H1 (cell line): ENCODE data around the gene HOXC13. TPM values are rescaled to one million over a fixed set of nuclear protein-coding genes. Genes with fewer than 3 reads are reported as not detected.

Experiments
- CTCF ChIA-PET: fragments of 300-600 bp; sonication (Branson Sonifier 250); formaldehyde crosslinking; loops from one replicate; lab custom pipeline; 2021; ENCODE audit not compliant: partially characterized antibody; lab: Charles Lee
- POLR2A ChIA-PET: fragments of 300-600 bp; sonication (Branson Sonifier 250); formaldehyde crosslinking; loops from one replicate; lab custom pipeline; 2021; ENCODE audit warnings: inconsistent platforms; ENCODE audit not compliant: partially characterized antibody; lab: Charles Lee
- DNase-seq, 2 experiments: peaks; one replicate each; pipeline versions ENCODE4 v3.0.0 to v3.0.0-alpha.2; 2010 to 2022; ENCODE audit warnings: low spot score in 2 of 2, low read depth in 1 of 2, mixed read lengths in 1 of 2
- FAIRE-seq: peaks from 2 replicates; lab custom pipeline; 2011; peaks lifted over from hg19 to GRCh38; lab: Jason Lieb, UNC
- H2AFZ ChIP-seq: 2 replicates; pipeline ENCODE4 v1.8.1; 2012; ENCODE audit warnings: low read length, inconsistent platforms
- H2AK5ac ChIP-seq: 2 replicates; pipeline ENCODE4 v1.6.1; 2013; ENCODE audit warnings: low read depth, low read length
- H2BK120ac ChIP-seq: replicated peaks from 2 replicates; pipeline ENCODE3; 2013; ENCODE audit warnings: low read depth, low read length, inconsistent platforms
- H2BK12ac ChIP-seq: 2 replicates; pipeline ENCODE4 v1.6.1; 2013; ENCODE audit warnings: low read depth, low read length
- H2BK15ac ChIP-seq: 2 replicates; pipeline ENCODE4 v1.6.1; 2013; ENCODE audit warnings: low read length
- H2BK20ac ChIP-seq: 2 replicates; pipeline ENCODE4 v1.6.1; 2013; ENCODE audit warnings: low read length
- H2BK5ac ChIP-seq: 2 replicates; pipeline ENCODE4 v1.6.1; 2013; ENCODE audit warnings: low read depth, low read length
- H3K14ac ChIP-seq: 2 replicates; pipeline ENCODE4 v1.6.1; 2013; ENCODE audit warnings: inconsistent platforms; ENCODE audit not compliant: insufficient read length
- H3K18ac ChIP-seq: 2 replicates; pipeline ENCODE4 v1.6.1; 2013; ENCODE audit warnings: low read length; ENCODE audit errors: extremely low read depth
- H3K23ac ChIP-seq: 2 replicates; pipeline ENCODE4 v1.6.1; 2013; ENCODE audit warnings: inconsistent platforms; ENCODE audit not compliant: insufficient read length
- H3K23me2 ChIP-seq: 2 replicates; pipeline ENCODE4 v1.6.1; 2013; ENCODE audit warnings: low read depth, low read length
- H3K27ac ChIP-seq: 2 replicates; pipeline ENCODE4 v1.6.1; 2011; ENCODE audit warnings: low read depth, low read length, inconsistent platforms
- H3K27me3 ChIP-seq, 4 experiments: replicated peaks in 1 of 4; 1 replicate in 1 of 4; 2 replicates in 3 of 4; pipeline versions ENCODE4 v1.6.1 to v1.8.1; 2011 to 2013; ENCODE audit warnings: low read length in 3 of 4, mild to moderate bottlenecking in 3 of 4, inconsistent platforms in 2 of 4, mixed read lengths in 2 of 4, moderate library complexity in 1 of 4; ENCODE audit not compliant: control insufficient read depth in 3 of 4, insufficient read depth in 3 of 4; ENCODE audit errors: extremely low read depth in 1 of 4
- H3K36me3 ChIP-seq, 4 experiments: 2 replicates each; pipeline versions ENCODE4 v1.6.1 to v1.8.1; 2011 to 2013; ENCODE audit warnings: mild to moderate bottlenecking in 4 of 4, low read length in 3 of 4, moderate library complexity in 2 of 4, control low read depth in 1 of 4, inconsistent platforms in 1 of 4; ENCODE audit not compliant: insufficient read depth in 4 of 4, control insufficient read depth in 2 of 4
- H3K4ac ChIP-seq: replicated peaks from 2 replicates; pipeline ENCODE3; 2013; ENCODE audit warnings: low read length, low read depth, mixed read lengths, inconsistent platforms; ENCODE audit not compliant: insufficient read length
- H3K4me1 ChIP-seq, 4 experiments: replicated peaks in 1 of 4; 1 replicate in 1 of 4; 2 replicates in 3 of 4; pipeline versions ENCODE4 v1.6.1 to v1.8.1; 2011 to 2013; ENCODE audit warnings: low read length in 3 of 4, inconsistent platforms in 2 of 4, mixed read lengths in 1 of 4; ENCODE audit not compliant: insufficient read depth in 4 of 4, control insufficient read depth in 3 of 4
- H3K4me2 ChIP-seq, 2 experiments: 2 replicates each; pipeline versions ENCODE4 v1.6.1 to v1.8.1; 2011 to 2013; ENCODE audit warnings: low read depth in 2 of 2, low read length in 2 of 2, control low read depth in 1 of 2, inconsistent platforms in 1 of 2, mild to moderate bottlenecking in 1 of 2; ENCODE audit not compliant: insufficient read depth in 1 of 2
- H3K4me3 ChIP-seq, 4 experiments: fragments of 200-600, 300-600 bp in 1 of 4; sonication (generic), shearing (Covaris generic), sonication (Bioruptor Twin) in 1 of 4; 2 replicates each; pipeline versions ENCODE4 v1.5.1 to v1.8.1; 2011 to 2016; ENCODE audit warnings: low read length in 4 of 4, low read depth in 3 of 4, control low read depth in 2 of 4, inconsistent platforms in 2 of 4, mild to moderate bottlenecking in 2 of 4, mixed read lengths in 1 of 4, moderate library complexity in 1 of 4; ENCODE audit not compliant: insufficient read depth in 2 of 4; ENCODE audit errors: extremely low read depth in 1 of 4
- H3K56ac ChIP-seq: replicated peaks from 2 replicates; pipeline ENCODE3; 2013; ENCODE audit warnings: low read depth, mild to moderate bottlenecking, mixed read lengths, low read length, inconsistent platforms; ENCODE audit not compliant: insufficient read length
- H3K79me1 ChIP-seq: 2 replicates; pipeline ENCODE4 v1.6.1; 2013; ENCODE audit warnings: low read depth, low read length, control low read depth
- H3K79me2 ChIP-seq, 2 experiments: 2 replicates each; pipeline versions ENCODE4 v1.6.1 to v1.8.1; 2012 to 2013; ENCODE audit warnings: low read length in 2 of 2, mild to moderate bottlenecking in 2 of 2, inconsistent platforms in 1 of 2; ENCODE audit not compliant: insufficient read depth in 2 of 2, control insufficient read depth in 1 of 2
- H3K9ac ChIP-seq, 4 experiments: replicated peaks in 1 of 4; 1 replicate in 1 of 4; 2 replicates in 3 of 4; pipeline versions ENCODE4 v1.6.1 to v1.8.1; 2011 to 2013; ENCODE audit warnings: low read depth in 3 of 4, low read length in 3 of 4, control low read depth in 2 of 4, mild to moderate bottlenecking in 2 of 4, moderate library complexity in 2 of 4, inconsistent platforms in 1 of 4; ENCODE audit errors: extremely low read depth in 1 of 4
- H3K9me3 ChIP-seq, 2 experiments: 2 replicates each; pipeline versions ENCODE4 v1.6.1 to v1.8.1; 2012 to 2013; ENCODE audit warnings: mild to moderate bottlenecking in 2 of 2, moderate library complexity in 2 of 2, control low read depth in 1 of 2, inconsistent platforms in 1 of 2, low read depth in 1 of 2, low read length in 1 of 2, mixed read lengths in 1 of 2; ENCODE audit not compliant: insufficient read depth in 2 of 2
- H4K20me1 ChIP-seq, 2 experiments: replicated peaks in 1 of 2; 2 replicates each; pipeline versions ENCODE3 to v1.8.1; 2011 to 2013; ENCODE audit warnings: inconsistent platforms in 2 of 2, low read length in 2 of 2, mild to moderate bottlenecking in 1 of 2; ENCODE audit not compliant: insufficient read depth in 2 of 2, control insufficient read depth in 1 of 2
- H4K5ac ChIP-seq: 2 replicates; pipeline ENCODE4 v1.6.1; 2013; ENCODE audit warnings: low read length, low read depth, mixed read lengths, inconsistent platforms; ENCODE audit not compliant: insufficient read length
- H4K8ac ChIP-seq: 2 replicates; pipeline ENCODE4 v1.8.0; 2013; ENCODE audit warnings: mild to moderate bottlenecking, moderate library complexity, low read length, inconsistent platforms; ENCODE audit not compliant: insufficient read depth; ENCODE audit errors: extremely low read depth
- H4K91ac ChIP-seq: replicated peaks from 2 replicates; pipeline ENCODE3; 2013; ENCODE audit warnings: low read length, mixed read lengths, inconsistent platforms; ENCODE audit not compliant: insufficient read length
- EZH2 ChIP-seq: fragments of 200-600 bp; sonication (generic); IDR thresholded peaks from 2 replicates; pipeline ENCODE4 v1.7.1; 2012; ENCODE audit warnings: low read depth, mild to moderate bottlenecking, moderate library complexity, low read length, inconsistent platforms; ENCODE audit not compliant: severe bottlenecking
- KDM4A ChIP-seq: IDR thresholded peaks from one replicate; pipeline ENCODE4 v1.7.1; 2012; ENCODE audit warnings: low read depth, mild to moderate bottlenecking, moderate library complexity, low read length, inconsistent platforms; ENCODE audit not compliant: severe bottlenecking
- NANOG ChIP-seq: IDR thresholded peaks from 2 replicates; pipeline ENCODE4 v1.6.1; 2011; ENCODE audit warnings: low read length, low read depth, mild to moderate bottlenecking, inconsistent platforms; ENCODE audit not compliant: insufficient read depth, poor library complexity, severe bottlenecking
- RNF2 ChIP-seq: fragments of 200-900, 300-1000 bp; sonication (generic); IDR thresholded peaks from 2 replicates; pipeline ENCODE4 v1.7.1; 2016; ENCODE audit warnings: borderline replicate concordance, low read depth, mild to moderate bottlenecking, antibody characterized with exemption, low read length; ENCODE audit not compliant: poor library complexity, severe bottlenecking; ENCODE audit errors: missing control alignments
- RXRA ChIP-seq: IDR thresholded peaks from 2 replicates; pipeline ENCODE4 v1.6.1; 2011; ENCODE audit warnings: low read depth, mild to moderate bottlenecking, low read length, moderate library complexity; ENCODE audit not compliant: insufficient read depth
- WGBS, 2 experiments: shearing (Covaris generic) in 1 of 2; methylation state at CpG; one replicate each; pipeline versions ENCODE4 v1.1.6 to v1.1.7; 2013 to 2015; ENCODE audit warnings: low lambda C conversion rate in 2 of 2, mixed read lengths in 2 of 2, inconsistent platforms in 1 of 2, low coverage in 1 of 2, missing lambda C conversion rate in 1 of 2; ENCODE audit not compliant: insufficient replicate concordance in 2 of 2, insufficient coverage in 1 of 2, insufficient read length in 1 of 2; ENCODE audit errors: extremely low coverage in 1 of 2, missing lambda C conversion rate in 1 of 2; 5-methylcytosine and 5-hydroxymethylcytosine counted together
- polyA plus RNA-seq, 7 experiments: library from polyadenylated mRNA; depleted of rRNA in 3 of 7; stranded (reverse) in 5 of 7; unstranded in 2 of 7; fragments of >200 nt in 5 of 7; fragments of 200-250 nt in 2 of 7; gene quantifications; 1 replicate in 5 of 7; 2 replicates in 1 of 7; 4 replicates in 1 of 7; pipeline versions ENCODE4 v1.2.1 to v1.2.3, GENCODE V29; 2011 to 2013; ENCODE audit warnings: missing spikeins in 2 of 7, mixed read lengths in 2 of 7
- total RNA-seq: library from RNA; stranded (reverse); fragmentation: NEBNext Ultra II Directional; extraction: Animal tissue kit (Norgen Biotek cat#: 25700); gene quantifications from 2 replicates; pipeline ENCODE4 v1.2.1, GENCODE V29; 2021

HOXC13 gene
- total and polyA plus RNA-seq, 2 of the 8 experiments (the other 6 are each of a cell fraction or from before 2014, with no cell fraction given), result 0.02 TPM; not detected in 1

- Histone ChIP-seq H3K23ac (no peak overlapping the region), H3K79me2 (no peaks in the 10 kb centered on the region), H4K20me1 (peaks cover 21 to 31% of the 10 kb centered on the region in 2 experiments), H2BK5ac (no peak overlapping the region), H3K4ac (no peak overlapping the region), H2BK20ac (no peak overlapping the region), H3K4me2 (no peak overlapping the region), H3K23me2 (no peaks in the 10 kb centered on the region; the same call in 1 of the 2 replicates), H3K4me3 (no peak overlapping the region), H3K79me1 (no peaks in the 10 kb centered on the region), H3K36me3 (peaks cover 0 to 8% (median 0%) of the 10 kb centered on the region in 4 experiments; a peak in 1 of 8 replicates), H2BK15ac (no peak overlapping the region), H2BK120ac (no peak overlapping the region), H3K56ac (no peak overlapping the region), H3K14ac (no peak overlapping the region), H4K5ac (no peak overlapping the region), H3K27ac (no peak overlapping the region), H4K8ac (no peak overlapping the region), H2BK12ac (no peak overlapping the region), H3K4me1 (peaks cover 0 to 6% (median 3%) of the 10 kb centered on the region in 4 experiments; a peak in 4 of 7 replicates), H3K9me3 (peaks cover 0 to 9% of the 10 kb centered on the region in 2 experiments; a peak in 1 of 4 replicates), H2AK5ac (no peak overlapping the region), H3K9ac (no peak overlapping the region), H4K91ac (no peak overlapping the region), H3K27me3 (peaks cover 91 to 99% (median 97%) of the 10 kb centered on the region in 4 experiments), H2AFZ (no peak overlapping the region), H3K18ac (no peak overlapping the region)
- TF ChIP-seq RNF2, result peak; percentile 91
- TF ChIP-seq RXRA, result no peak
- TF ChIP-seq NANOG, result no peak
- peak; percentile 12 for TF ChIP-seq EZH2
- TF ChIP-seq KDM4A, result no peak
- 22% methylated on average over 26 of the region's 26 CpGs; no CpG with 5 or more reads in 1 of the 2 experiments for WGBS, 2 experiments
- ChIA-PET POLR2A (no interaction called here), CTCF (no interaction called here)
- FAIRE-seq, result no peak
- DNase-seq, result no peak
Observed at GRCh38 chr12:53982648-53983567, 44.3 kb downstream of the HOXC13 start.
